HG02798 (cell line): Measurements from ENCODE around the gene CD47.

Experiments used
- ATAC-seq: cut with Tn5 transposase; IDR thresholded peaks from one replicate; pipeline ENCODE4 v1.9.1; 2021; ENCODE audit warnings: mild to moderate bottlenecking; ENCODE audit not compliant: unreplicated experiment, poor library complexity

CD47 gene

GRCh38 chr3:108118038-108118768 lies 27.4 kb upstream of the CD47 start:
- ATAC-seq = no peak

GRCh38 chr3:108117241-108117775 lies 26.5 kb upstream of the CD47 start:
- ATAC-seq = no peak

- ATAC-seq = no peak
These were observed 23.7 kb upstream of the CD47 start for GRCh38 chr3:108114423-108115065.

- no peak for ATAC-seq
These were observed 23.1 kb upstream of the CD47 start for GRCh38 chr3:108113975-108114374.

GRCh38 chr3:108110934-108111333 lies 20.1 kb upstream of the CD47 start:
- ATAC-seq = no peak

- no peak for ATAC-seq
These were observed 17.6 kb upstream of the CD47 start for GRCh38 chr3:108108416-108108815.

GRCh38 chr3:108106449-108106848 lies 15.6 kb upstream of the CD47 start:
- ATAC-seq = no peak

GRCh38 chr3:108106031-108106430 lies 15.2 kb upstream of the CD47 start:
- no peak for ATAC-seq

- no peak for ATAC-seq
These were observed 13.3 kb upstream of the CD47 start for GRCh38 chr3:108103886-108104797.

GRCh38 chr3:108103040-108103751 lies 12.4 kb upstream of the CD47 start:
- ATAC-seq = no peak

- no peak for ATAC-seq
These were observed 11.7 kb upstream of the CD47 start for GRCh38 chr3:108102420-108103039.

- peak; percentile 94 for ATAC-seq
These were observed 10.3 kb upstream of the CD47 start for GRCh38 chr3:108100906-108101660.

- peak; percentile 5 for ATAC-seq
These were observed 9.0 kb upstream of the CD47 start for GRCh38 chr3:108099679-108100428.

GRCh38 chr3:108099244-108099643 lies 8.4 kb upstream of the CD47 start:
- ATAC-seq = no peak

GRCh38 chr3:108098003-108098370 lies 7.2 kb upstream of the CD47 start:
- ATAC-seq = no peak

- no peak for ATAC-seq
These were observed 6.6 kb upstream of the CD47 start for GRCh38 chr3:108097322-108098002.

GRCh38 chr3:108096532-108097321 lies 5.9 kb upstream of the CD47 start:
- ATAC-seq = no peak
